SK-N-SH (cell line): ENCODE results near the gene PDE4B.

Experiments used
- CTCF ChIP-seq: fragments of 200-600 bp; sonication (generic); IDR thresholded peaks from 2 replicates; pipeline ENCODE4 v1.6.1; 2017; ENCODE audit warnings: antibody characterized with exemption, mild to moderate bottlenecking, moderate library complexity
- EZH2phosphoT487 ChIP-seq: fragments of 200-600 bp; sonication (generic); IDR thresholded peaks from 2 replicates; pipeline ENCODE4 v1.6.1; 2017; ENCODE audit warnings: low read depth, mixed run types, mild to moderate bottlenecking, antibody characterized with exemption, moderate library complexity, borderline replicate concordance
- POLR2AphosphoS5 ChIP-seq: IDR thresholded peaks from 2 replicates; pipeline ENCODE4 v1.6.1; 2012; ENCODE audit warnings: low read depth, low read length

- TF ChIP-seq CTCF (no peak), POLR2AphosphoS5 (no peak), EZH2phosphoT487 (no peak)
Measured at GRCh38 chr1:65772607-65773006, 20.1 kb upstream of the PDE4B start.
